GM12801 (cell line): ENCODE measurements around the gene ABCA12.

Experiments used
- CTCF ChIP-seq: IDR thresholded peaks from one replicate; pipeline ENCODE4 v1.5.1; 2011; ENCODE audit warnings: control low read depth; ENCODE audit not compliant: insufficient read length; ENCODE audit errors: extremely low read depth

ABCA12 gene

GRCh38 chr2:215060861-215061536 is 77.4 kb downstream of the ABCA12 start:
- no peak for TF ChIP-seq CTCF

GRCh38 chr2:215059724-215060123 is 78.7 kb downstream of the ABCA12 start:
- TF ChIP-seq CTCF, result no peak

GRCh38 chr2:215055891-215056290 is 82.5 kb downstream of the ABCA12 start:
- no peak for TF ChIP-seq CTCF

GRCh38 chr2:215052810-215053209 is 85.6 kb downstream of the ABCA12 start:
- no peak for TF ChIP-seq CTCF

GRCh38 chr2:215052404-215052803 is 86.0 kb downstream of the ABCA12 start:
- no peak for TF ChIP-seq CTCF

GRCh38 chr2:215049341-215049740 is 89.1 kb downstream of the ABCA12 start:
- TF ChIP-seq CTCF, result no peak

- TF ChIP-seq CTCF, result no peak
These were observed 100.0 kb downstream of the ABCA12 start for GRCh38 chr2:215038421-215038820.
